GM12878 (cell line): Measurements from ENCODE around the gene BAX. TPM values are rescaled to one million over a fixed set of nuclear protein-coding genes. Genes with fewer than 3 reads are reported as not detected.

Experiments
- ATAC-seq: fragments of 200-7000 bp; cut with Tn5 transposase; 3 replicates; pipeline ENCODE4 v1.9.1; 2020; ENCODE audit warnings: mild to moderate bottlenecking, moderate library complexity
- BruUV-seq: library from RNA; stranded (reverse); fragments of 400-500 nt; replicated peaks from 2 replicates; lab custom pipeline; 2021; lab: Mats Ljungman, UMichigan
- CTCF ChIA-PET: fragments of 300-600 bp; sonication (Branson Sonifier 250); formaldehyde crosslinking; extraction: SDS; loops from one replicate; lab custom pipeline; 2021; ENCODE audit warnings: inconsistent platforms; lab: Yijun Ruan, JAX
- POLR2A ChIA-PET: fragments of 350-600 bp; formaldehyde crosslinking; extraction: SDS; loops from one replicate; lab custom pipeline; 2021; ENCODE audit warnings: inconsistent platforms; lab: Charles Lee
- RAD21 ChIA-PET: fragments of 300-600 bp; sonication (Branson Sonifier 250); formaldehyde crosslinking; loops from one replicate; lab custom pipeline; 2023; ENCODE audit warnings: antibody characterized with exemption; ENCODE audit not compliant: unreplicated experiment; lab: Charles Lee
- SMC1A ChIA-PET: fragments of 300-600 bp; sonication (Branson Sonifier 250); formaldehyde crosslinking; loops from one replicate; lab custom pipeline; 2023; ENCODE audit not compliant: unreplicated experiment, uncharacterized antibody; lab: Charles Lee
- DNase-seq: peaks from one replicate; pipeline ENCODE4 v3.0.0-alpha.2; 2011; ENCODE audit warnings: low read depth, low spot score
- FAIRE-seq: peaks from 3 replicates; lab custom pipeline; 2011; peaks lifted over from hg19 to GRCh38; lab: Jason Lieb, UNC
- H2AFZ ChIP-seq: 2 replicates; pipeline ENCODE4 v1.6.0; 2011; ENCODE audit warnings: low read depth, low read length, control low read depth; ENCODE audit not compliant: control insufficient read depth
- H3K27ac ChIP-seq: 2 replicates; pipeline ENCODE4 v1.5.1; 2011; ENCODE audit warnings: control low read depth; ENCODE audit not compliant: control insufficient read depth, insufficient read depth
- H3K27me3 ChIP-seq, 2 experiments: replicated peaks in 1 of 2; 2 replicates each; pipeline versions ENCODE4 v1.6.0 to v1.6.1; 2011; ENCODE audit warnings: low read length in 1 of 2; ENCODE audit not compliant: control insufficient read depth in 2 of 2, insufficient read depth in 2 of 2
- H3K36me3 ChIP-seq, 2 experiments: 2 replicates each; pipeline ENCODE4 v1.5.1; 2011; ENCODE audit warnings: low read length in 1 of 2; ENCODE audit not compliant: control insufficient read depth in 2 of 2, insufficient read depth in 2 of 2
- H3K4me1 ChIP-seq: 2 replicates; pipeline ENCODE4 v1.6.1; 2011; ENCODE audit warnings: mild to moderate bottlenecking, low read length, moderate library complexity, mixed read lengths; ENCODE audit not compliant: control insufficient read depth, insufficient read depth
- H3K4me2 ChIP-seq: 2 replicates; pipeline ENCODE4 v1.6.0; 2011; ENCODE audit warnings: control low read depth; ENCODE audit not compliant: control insufficient read depth, insufficient read depth
- H3K4me3 ChIP-seq: fragments of 200-600 bp; sonication (generic); 2 replicates; pipeline ENCODE4 v1.5.1; 2016
- H3K79me2 ChIP-seq: 2 replicates; pipeline ENCODE4 v1.6.0; 2011; ENCODE audit warnings: low read length; ENCODE audit not compliant: control insufficient read depth, insufficient read depth
- H3K9ac ChIP-seq: 2 replicates; pipeline ENCODE4 v1.8.0; 2011; ENCODE audit warnings: low read length, control low read depth, mixed read lengths; ENCODE audit not compliant: control insufficient read depth, insufficient read depth
- H3K9me3 ChIP-seq: replicated peaks from 3 replicates; pipeline ENCODE4 v1.5.1; 2011; ENCODE audit warnings: mild to moderate bottlenecking, low read length; ENCODE audit not compliant: control insufficient read depth, insufficient read depth
- H4K20me1 ChIP-seq: 2 replicates; pipeline ENCODE4 v1.6.0; 2011; ENCODE audit not compliant: control insufficient read depth, insufficient read depth
- BCL3 ChIP-seq: IDR thresholded peaks from 2 replicates; pipeline ENCODE4 v1.6.1; 2011; ENCODE audit warnings: borderline replicate concordance, low read depth, mild to moderate bottlenecking, moderate library complexity, low read length; ENCODE audit not compliant: insufficient read depth, poor library complexity, severe bottlenecking
- CEBPB ChIP-seq, 2 experiments: fragments of 150-350 bp in 1 of 2; IDR thresholded peaks; 2 replicates each; pipeline ENCODE4 v1.6.1; 2012 to 2014; ENCODE audit warnings: low read depth in 2 of 2, low read length in 2 of 2, borderline replicate concordance in 1 of 2, inconsistent platforms in 1 of 2
- KDM1A ChIP-seq: fragments of 200-600 bp; sonication (generic); IDR thresholded peaks from 2 replicates; pipeline ENCODE4 v1.6.1; 2016; ENCODE audit warnings: borderline replicate concordance
- MTA3 ChIP-seq: IDR thresholded peaks from 2 replicates; pipeline ENCODE4 v1.6.1; 2012; ENCODE audit warnings: low read length, inconsistent platforms, borderline replicate concordance
- MXI1 ChIP-seq: fragments of 150-350 bp; IDR thresholded peaks from 2 replicates; pipeline ENCODE4 v1.6.1; 2011; ENCODE audit warnings: low read depth, mild to moderate bottlenecking, inconsistent platforms, low read length, improper control_type of control experiment
- NFIC ChIP-seq: IDR thresholded peaks from 2 replicates; pipeline ENCODE4 v1.6.1; 2012; ENCODE audit warnings: low read depth, mild to moderate bottlenecking, inconsistent platforms, low read length, moderate library complexity
- POLR2A ChIP-seq: IDR thresholded peaks from 2 replicates; pipeline ENCODE4 v1.6.1; 2011; ENCODE audit warnings: low read depth, mild to moderate bottlenecking, low read length
- RELB ChIP-seq: fragments of 450-650 bp; IDR thresholded peaks from 2 replicates; pipeline ENCODE4 v1.6.1; 2017; ENCODE audit warnings: low read depth, mild to moderate bottlenecking, moderate library complexity
- REST ChIP-seq: IDR thresholded peaks from 2 replicates; pipeline ENCODE4 v1.6.1; 2012; ENCODE audit warnings: mild to moderate bottlenecking, low read depth, low read length
- SIX5 ChIP-seq: IDR thresholded peaks from 2 replicates; pipeline ENCODE4 v1.6.1; 2011; ENCODE audit warnings: mild to moderate bottlenecking, low read depth, low read length, moderate library complexity; ENCODE audit not compliant: severe bottlenecking
- YBX1 ChIP-seq: fragments of 450-650 bp; IDR thresholded peaks from 2 replicates; pipeline ENCODE4 v1.6.1; 2016; ENCODE audit warnings: antibody characterized with exemption
- WGBS: methylation state at CpG from one replicate; pipeline ENCODE4 v1.1.6; 2016; ENCODE audit warnings: low lambda C conversion rate; ENCODE audit not compliant: insufficient replicate concordance, insufficient coverage; ENCODE audit errors: missing lambda C conversion rate; 5-methylcytosine and 5-hydroxymethylcytosine counted together
- in situ Hi-C: fragments of 300-500 bp; cut with MboI; formaldehyde crosslinking; loops from 9 replicates; pipeline ENCODE4 v1.14.3; 2018; ENCODE audit warnings: mixed read lengths
- intact Hi-C: fragments of 100-400 bp; cut with micrococcal nuclease; formaldehyde crosslinking; loops from one replicate; pipeline ENCODE4 v1.14.2; 2022; ENCODE audit not compliant: unreplicated experiment
- polyA plus RNA-seq, 11 experiments: library from polyadenylated mRNA; depleted of rRNA in 4 of 11; unstranded in 6 of 11; stranded (reverse) in 5 of 11; fragments of >200 nt; fragmentation: Nextera tagmentation in 4 of 11; fragmentation: Illumina TruSeq in 1 of 11; extraction: Ambion mirVana in 4 of 11; extraction: Trizol in 1 of 11; gene quantifications; 1 replicate in 1 of 11; 2 replicates in 10 of 11; pipeline versions ENCODE4 v1.2.1 to v1.2.3, GENCODE V29; 2011 to 2016; ENCODE audit warnings: inconsistent platforms in 2 of 11, missing spikeins in 2 of 11, low read depth in 1 of 11
- total RNA-seq, 4 experiments: library from RNA; depleted of rRNA in 3 of 4; stranded (reverse); fragments of >200 nt in 3 of 4; fragmentation: Illumina TruSeq in 1 of 4; extraction: Trizol in 1 of 4; gene quantifications; 2 replicates each; pipeline versions ENCODE4 v1.2.1 to v1.2.3, GENCODE V29; 2013 to 2021
- TF ChIP-seq, protein P1 (sequence below): IDR thresholded peaks from 2 replicates; pipeline ENCODE4 v1.6.1; 2011; ENCODE audit warnings: low read depth, mild to moderate bottlenecking, low read length, moderate library complexity, borderline replicate concordance; ENCODE audit errors: extremely low read depth
- TF ChIP-seq, protein P2 (sequence below): IDR thresholded peaks from 2 replicates; pipeline ENCODE4 v1.6.1; 2012; ENCODE audit warnings: low read depth, low read length, improper control_type of control experiment
- TF ChIP-seq, protein P3 (sequence below): IDR thresholded peaks from 2 replicates; pipeline ENCODE4 v1.6.1; 2011; ENCODE audit warnings: mild to moderate bottlenecking, low read depth, low read length, moderate library complexity; ENCODE audit not compliant: insufficient replicate concordance

The BAX gene
- total and polyA plus RNA-seq, 10 of the 15 experiments (the other 5 are each of a cell fraction or from before 2014, with no cell fraction given), result 7.2 to 221 (median 137) TPM

- H3K4me2 ChIP-seq, result no peak overlapping the region
- DNase-seq (no peak), FAIRE-seq (no peak), ATAC-seq (no peak)
- intact Hi-C loops, result no loop called here
- POLR2A ChIA-PET, result interaction anchor here (1.0 kb wide), 1 partner anchor 13 kb away, joined by 3 read pairs; the partner anchor contains the start of genes GYS1 and RUVBL2
- no peak overlapping the region for H3K9ac ChIP-seq
- H3K36me3 ChIP-seq, result peaks cover 21 to 28% of the 10 kb centered on the region in 2 experiments
- no peak overlapping the region for H2AFZ ChIP-seq
- in situ Hi-C loops, result no loop called here
- no peaks in the 10 kb centered on the region for H3K4me1 ChIP-seq
- no peaks in the 10 kb centered on the region for H3K27me3 ChIP-seq
- H3K9me3 ChIP-seq, result no peaks in the 10 kb centered on the region
- no peaks in the 10 kb centered on the region for H3K79me2 ChIP-seq
- CTCF ChIA-PET, result interaction anchor here (3.2 kb wide), 1 partner anchor 8 kb away, joined by 16 read pairs; no protein-coding TSS in a partner anchor
- no peak overlapping the region for H3K27ac ChIP-seq
- no peaks in the 10 kb centered on the region for H4K20me1 ChIP-seq
- no peak overlapping the region for H3K4me3 ChIP-seq
- 96% methylated on average over 22 of the region's 22 CpGs for WGBS
- SMC1A ChIA-PET, result no interaction called here
- BruUV-seq, result no TSS peak
- RAD21 ChIA-PET, result no interaction called here
- TF ChIP-seq, protein P1, sequence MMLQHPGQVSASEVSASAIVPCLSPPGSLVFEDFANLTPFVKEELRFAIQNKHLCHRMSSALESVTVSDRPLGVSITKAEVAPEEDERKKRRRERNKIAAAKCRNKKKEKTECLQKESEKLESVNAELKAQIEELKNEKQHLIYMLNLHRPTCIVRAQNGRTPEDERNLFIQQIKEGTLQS, result no peak
- TF ChIP-seq, protein P2, sequence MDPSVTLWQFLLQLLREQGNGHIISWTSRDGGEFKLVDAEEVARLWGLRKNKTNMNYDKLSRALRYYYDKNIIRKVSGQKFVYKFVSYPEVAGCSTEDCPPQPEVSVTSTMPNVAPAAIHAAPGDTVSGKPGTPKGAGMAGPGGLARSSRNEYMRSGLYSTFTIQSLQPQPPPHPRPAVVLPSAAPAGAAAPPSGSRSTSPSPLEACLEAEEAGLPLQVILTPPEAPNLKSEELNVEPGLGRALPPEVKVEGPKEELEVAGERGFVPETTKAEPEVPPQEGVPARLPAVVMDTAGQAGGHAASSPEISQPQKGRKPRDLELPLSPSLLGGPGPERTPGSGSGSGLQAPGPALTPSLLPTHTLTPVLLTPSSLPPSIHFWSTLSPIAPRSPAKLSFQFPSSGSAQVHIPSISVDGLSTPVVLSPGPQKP, result no peak
- no peak for TF ChIP-seq YBX1
- TF ChIP-seq POLR2A, result no peak
- no peak for TF ChIP-seq MTA3
- TF ChIP-seq REST, result no peak
- TF ChIP-seq BCL3, result peak; percentile 92
- no peak for TF ChIP-seq MXI1
- no peak for TF ChIP-seq CEBPB (IDR thresholded peaks at IDR 0.05; ENCODE audit: borderline replicate concordance in 1 of 2, low read depth in 2 of 2, low read length in 2 of 2)
- no peak for TF ChIP-seq NFIC
- TF ChIP-seq KDM1A, result no peak
- TF ChIP-seq SIX5, result no peak
- TF ChIP-seq, protein P3, sequence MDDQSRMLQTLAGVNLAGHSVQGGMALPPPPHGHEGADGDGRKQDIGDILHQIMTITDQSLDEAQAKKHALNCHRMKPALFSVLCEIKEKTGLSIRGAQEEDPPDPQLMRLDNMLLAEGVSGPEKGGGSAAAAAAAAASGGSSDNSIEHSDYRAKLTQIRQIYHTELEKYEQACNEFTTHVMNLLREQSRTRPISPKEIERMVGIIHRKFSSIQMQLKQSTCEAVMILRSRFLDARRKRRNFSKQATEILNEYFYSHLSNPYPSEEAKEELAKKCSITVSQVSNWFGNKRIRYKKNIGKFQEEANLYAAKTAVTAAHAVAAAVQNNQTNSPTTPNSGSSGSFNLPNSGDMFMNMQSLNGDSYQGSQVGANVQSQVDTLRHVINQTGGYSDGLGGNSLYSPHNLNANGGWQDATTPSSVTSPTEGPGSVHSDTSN, result peak; percentile 48
- TF ChIP-seq RELB, result no peak
Observed at GRCh38 chr19:49006905-49007304, 52.2 kb downstream of the BAX start.
